22Rv1 (cell line): Measurements from ENCODE around the gene LRRC59.
A peak's percentile ranks its signal among the peaks of the same experiment; 100 is the strongest.

Experiments
- H3K27ac ChIP-seq: fragments of 450-650 bp; 2 replicates; pipeline ENCODE4 v1.5.1; 2017
- ZFX ChIP-seq: fragments of 450-650 bp; IDR thresholded peaks from 2 replicates; pipeline ENCODE4 v1.6.1; 2017; ENCODE audit warnings: antibody characterized with exemption, borderline replicate concordance
- TF ChIP-seq, protein P1 (sequence below): fragments of 450-650 bp; IDR thresholded peaks from 2 replicates; pipeline ENCODE4 v1.5.1; 2017; ENCODE audit warnings: mild to moderate bottlenecking

Gene LRRC59

DNA sequence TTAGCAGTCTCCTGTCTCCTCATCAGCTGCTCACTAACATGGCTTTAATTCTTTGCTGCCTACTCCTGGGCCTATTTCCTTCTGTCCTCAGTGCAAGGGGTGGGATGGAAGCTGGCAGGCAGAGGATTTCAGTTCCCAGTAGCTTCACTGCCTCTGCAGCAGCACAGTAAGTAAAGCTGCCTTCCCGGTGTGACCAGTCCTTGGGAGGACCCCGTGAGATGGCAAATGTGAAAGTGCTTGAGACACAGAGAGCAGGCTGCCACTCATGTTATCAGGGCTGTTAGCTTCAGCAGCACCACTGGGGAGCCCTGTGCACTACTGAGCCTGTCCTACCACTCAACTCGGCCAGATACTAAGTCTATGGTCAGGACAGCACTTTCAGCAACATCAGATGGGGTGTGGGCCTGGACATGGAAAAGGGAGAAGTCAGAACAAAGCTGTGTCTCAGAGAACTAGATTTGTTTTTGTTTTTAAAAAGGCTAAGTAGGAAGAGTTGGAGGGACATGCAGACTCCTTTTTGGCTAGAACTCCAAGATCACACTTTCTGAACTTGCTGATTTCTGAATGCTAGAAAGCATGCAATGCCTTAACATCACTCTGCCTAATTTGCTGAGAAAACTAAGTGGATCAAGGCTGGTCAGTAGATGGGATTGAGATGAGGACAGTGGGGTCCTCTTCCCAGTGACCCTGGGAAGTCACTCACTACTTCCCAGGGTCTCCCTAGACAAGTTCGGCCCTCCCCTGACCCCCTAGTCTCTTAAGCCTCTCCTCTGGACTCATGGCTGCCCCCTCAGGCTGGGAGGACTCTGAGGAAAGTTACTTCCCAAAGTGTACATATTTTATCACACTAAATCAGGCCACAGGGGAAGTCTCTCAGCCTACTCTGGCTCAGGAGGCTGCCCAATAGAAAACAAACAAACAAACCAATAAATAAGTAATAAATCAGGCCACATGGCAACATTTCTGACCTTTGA, 29.8 kb upstream of the LRRC59 start:
- peak overlapping the region; percentile 42; the same call in 1 of the 2 replicates for H3K27ac ChIP-seq
- TF ChIP-seq, protein P1, sequence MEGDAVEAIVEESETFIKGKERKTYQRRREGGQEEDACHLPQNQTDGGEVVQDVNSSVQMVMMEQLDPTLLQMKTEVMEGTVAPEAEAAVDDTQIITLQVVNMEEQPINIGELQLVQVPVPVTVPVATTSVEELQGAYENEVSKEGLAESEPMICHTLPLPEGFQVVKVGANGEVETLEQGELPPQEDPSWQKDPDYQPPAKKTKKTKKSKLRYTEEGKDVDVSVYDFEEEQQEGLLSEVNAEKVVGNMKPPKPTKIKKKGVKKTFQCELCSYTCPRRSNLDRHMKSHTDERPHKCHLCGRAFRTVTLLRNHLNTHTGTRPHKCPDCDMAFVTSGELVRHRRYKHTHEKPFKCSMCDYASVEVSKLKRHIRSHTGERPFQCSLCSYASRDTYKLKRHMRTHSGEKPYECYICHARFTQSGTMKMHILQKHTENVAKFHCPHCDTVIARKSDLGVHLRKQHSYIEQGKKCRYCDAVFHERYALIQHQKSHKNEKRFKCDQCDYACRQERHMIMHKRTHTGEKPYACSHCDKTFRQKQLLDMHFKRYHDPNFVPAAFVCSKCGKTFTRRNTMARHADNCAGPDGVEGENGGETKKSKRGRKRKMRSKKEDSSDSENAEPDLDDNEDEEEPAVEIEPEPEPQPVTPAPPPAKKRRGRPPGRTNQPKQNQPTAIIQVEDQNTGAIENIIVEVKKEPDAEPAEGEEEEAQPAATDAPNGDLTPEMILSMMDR, result peak; percentile 62
- no peak for TF ChIP-seq ZFX

DNA sequence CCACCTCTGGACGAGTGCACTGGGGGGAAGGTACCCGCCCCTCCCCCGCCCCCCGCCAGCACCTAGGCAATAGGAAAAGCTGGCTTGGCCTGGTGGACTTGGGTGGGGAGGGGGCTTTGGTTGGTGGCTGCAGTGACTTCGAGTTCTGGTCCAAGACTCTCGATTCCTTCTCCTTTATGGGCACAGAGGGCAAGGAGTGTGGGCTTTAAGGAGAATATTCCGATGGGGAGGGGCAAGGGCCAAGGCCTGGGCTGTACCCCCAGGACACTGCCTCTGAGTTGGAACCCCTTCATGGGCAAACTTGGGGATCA, 29.1 kb upstream of the LRRC59 start:
- peak overlapping the region; percentile 42; the same call in 1 of the 2 replicates for H3K27ac ChIP-seq
- no peak for TF ChIP-seq ZFX

- peak within 1 kb of the TSS; percentile 42; the same call in 1 of the 2 replicates for H3K27ac ChIP-seq
- TF ChIP-seq ZFX, result no peak
- TF ChIP-seq, protein P1, result no peak
Observed at GRCh38 chr17:50425682-50426471, 28.6 kb upstream of the LRRC59 start, which contains the start of gene ACSF2. TSS of gene ACSF2 (plus strand) at chr17:50426218. CDS start at chr17:50426262, 44 bp downstream.

- no peak overlapping the region for H3K27ac ChIP-seq
- TF ChIP-seq, protein P1, result no peak
- TF ChIP-seq ZFX, result no peak
Observed at GRCh38 chr17:50424996-50425681, 27.8 kb upstream of the LRRC59 start.

DNA sequence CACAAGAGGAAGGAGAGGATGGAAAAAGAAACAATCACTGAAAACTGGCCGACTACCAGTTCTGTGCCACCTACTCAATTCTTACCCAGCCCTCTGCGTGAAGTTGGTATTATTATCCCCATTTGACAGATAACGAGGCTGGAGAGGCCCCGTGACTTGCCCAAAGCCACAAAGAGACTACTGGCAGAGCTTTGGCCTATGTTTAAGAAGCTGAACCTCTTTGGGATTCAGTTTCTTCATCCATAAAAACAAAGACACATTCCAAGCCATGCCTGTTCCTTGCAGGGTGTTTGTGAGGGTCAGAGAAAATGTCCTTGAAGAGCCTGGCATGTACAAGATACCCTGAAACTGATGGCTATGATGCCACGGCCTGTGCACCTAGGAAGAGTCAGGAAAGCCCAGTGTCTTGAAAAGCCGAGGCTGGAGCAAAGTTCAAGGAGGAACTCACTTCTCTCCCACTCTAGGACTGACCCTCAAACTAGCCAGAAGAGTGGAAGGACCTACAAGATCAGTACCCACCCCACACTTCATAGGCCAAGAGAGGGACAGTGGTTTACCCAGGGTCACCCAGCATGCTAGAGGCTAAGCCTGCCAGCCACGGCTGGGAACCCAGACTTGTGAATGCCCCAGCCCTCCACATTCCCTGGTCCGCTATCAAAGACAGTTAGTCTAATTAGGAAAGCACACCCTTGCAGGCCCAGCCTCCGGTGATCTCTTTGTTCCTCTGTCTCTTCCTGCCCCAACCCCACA, 27.1 kb upstream of the LRRC59 start:
- TF ChIP-seq, protein P1, result no peak
- no peak for TF ChIP-seq ZFX
- H3K27ac ChIP-seq, result no peak overlapping the region

DNA sequence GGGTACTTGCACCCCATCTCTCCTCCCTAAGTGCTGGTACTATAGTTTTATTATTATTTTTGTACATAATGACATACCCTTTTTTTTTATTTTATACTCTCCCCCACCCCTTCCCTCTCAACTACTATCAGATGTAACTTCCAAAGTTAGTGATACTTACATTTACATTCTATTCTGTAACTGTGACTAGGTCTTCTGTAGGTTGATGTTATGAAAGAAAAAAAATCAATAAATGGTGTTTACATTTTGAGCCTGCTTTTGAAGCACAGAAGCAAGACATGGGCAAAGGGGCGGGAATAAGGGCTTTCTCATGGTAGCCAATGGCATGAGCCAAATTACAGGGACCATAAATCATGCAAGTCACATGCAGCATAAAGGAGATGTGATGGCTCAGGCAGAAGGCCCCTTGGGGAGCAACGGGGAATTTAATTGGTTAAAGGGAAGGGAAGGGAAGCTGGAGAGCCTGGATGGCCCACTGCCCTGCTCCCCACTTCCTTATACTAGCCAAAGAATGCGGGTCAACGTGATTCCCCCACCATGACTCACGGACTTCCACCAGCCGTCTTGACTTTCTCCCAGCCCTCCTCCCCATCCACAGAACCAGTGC, 26.3 kb upstream of the LRRC59 start:
- TF ChIP-seq, protein P1, result no peak
- no peak for TF ChIP-seq ZFX
- H3K27ac ChIP-seq, result no peak overlapping the region
